Measurements from ENCODE around the gene NUP153.
A peak's percentile ranks its signal among the peaks of the same experiment; 100 is the strongest.
"Not testable (repeated sequence)": the region's sequence is repeated elsewhere in the genome, so short reads cannot be mapped to it uniquely, and the experiment has no call there.

The NUP153 gene

DNA sequence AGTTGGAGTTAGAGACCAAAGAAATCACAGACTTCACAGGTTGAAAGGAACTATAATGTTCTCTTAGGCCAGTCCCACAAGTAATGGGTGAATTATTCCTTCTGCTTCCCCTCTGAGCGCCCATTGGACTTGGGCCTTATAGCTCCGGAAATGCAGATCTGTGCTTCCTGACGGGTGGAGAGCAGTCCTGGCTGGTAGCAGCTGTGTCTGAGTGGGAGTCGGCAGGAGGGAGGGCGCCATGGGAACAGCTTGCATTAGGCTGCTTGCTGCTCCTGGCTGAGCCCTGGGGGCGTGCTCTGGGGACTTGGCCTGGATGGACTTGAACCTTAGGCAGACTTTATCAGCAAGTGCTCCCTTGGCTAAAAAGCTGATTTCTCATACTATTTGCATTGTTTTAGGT lies 18.4 kb upstream of the NUP153 start:
- H3K4me1 Mint-ChIP-seq (ENCODE audit: low read depth in 2 of 2), result no peaks in the 10 kb centered on the region
- ATAC-seq (replicated peaks) (no peak), DNase-seq (no peak)
- H3K27ac Mint-ChIP-seq, result no peak overlapping the region
- no peak overlapping the region for H3K4me3 Mint-ChIP-seq
- peaks cover 5 to 21% of the 10 kb centered on the region in 2 donors for H3K27me3 Mint-ChIP-seq
- H3K36me3 Mint-ChIP-seq (ENCODE audit: insufficient read depth), result no peaks in the 10 kb centered on the region
- H3K9me3 Mint-ChIP-seq, result no peaks in the 10 kb centered on the region

DNA sequence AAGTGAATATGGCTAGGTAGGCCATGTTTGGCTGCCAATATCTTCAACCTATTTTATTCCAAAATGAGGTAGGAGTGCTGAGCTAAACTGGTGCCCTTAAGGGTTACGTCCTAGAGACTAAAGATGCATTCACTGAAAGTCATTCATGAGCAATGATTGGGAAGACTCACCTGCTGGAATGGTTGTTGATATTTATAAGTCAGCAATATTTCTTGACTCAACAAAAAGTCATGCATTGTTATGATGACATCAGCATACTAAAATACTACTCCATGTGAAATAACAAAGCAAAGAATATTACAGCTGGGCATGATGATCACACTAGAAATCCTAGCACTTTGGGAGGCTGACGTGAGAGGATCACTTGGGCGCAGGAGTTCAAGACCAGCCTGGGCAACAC lies 17.6 kb upstream of the NUP153 start:
- ATAC-seq (replicated peaks) (no peak), DNase-seq (no peak)
- Mint-ChIP-seq H3K27ac (no peak overlapping the region), H3K36me3 (ENCODE audit: insufficient read depth) (no peaks in the 10 kb centered on the region), H3K4me3 (no peak overlapping the region), H3K27me3 (peaks cover 5 to 21% of the 10 kb centered on the region in 2 donors), H3K4me1 (ENCODE audit: low read depth in 2 of 2) (no peaks in the 10 kb centered on the region), H3K9me3 (no peaks in the 10 kb centered on the region)

DNA sequence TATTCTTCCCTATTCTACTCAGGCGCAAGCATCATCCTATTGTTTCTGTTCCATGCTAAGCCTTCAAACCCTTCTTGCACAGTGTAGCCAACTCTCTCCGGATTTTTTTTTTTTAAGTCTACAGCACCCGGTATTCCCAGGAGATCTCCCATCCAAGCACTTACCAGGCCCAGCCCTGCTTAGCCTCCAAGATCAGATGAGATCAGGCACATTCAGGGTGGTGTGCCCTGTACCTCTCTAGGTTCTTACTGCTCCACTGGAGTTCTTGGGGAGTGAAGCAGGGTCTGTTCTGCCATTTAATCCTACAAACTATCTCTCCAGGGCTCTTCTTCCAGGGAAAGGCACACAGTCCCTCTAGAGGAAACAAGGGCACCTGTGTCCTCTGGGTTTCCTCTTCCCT lies 14.9 kb upstream of the NUP153 start:
- DNase-seq, result no peak
- ATAC-seq (replicated peaks), result no peak
- no peaks in the 10 kb centered on the region for H3K4me1 Mint-ChIP-seq (ENCODE audit: low read depth in 2 of 2)
- no peaks in the 10 kb centered on the region for H3K9me3 Mint-ChIP-seq
- peaks cover 5 to 21% of the 10 kb centered on the region in 2 donors for H3K27me3 Mint-ChIP-seq
- H3K36me3 Mint-ChIP-seq (ENCODE audit: insufficient read depth), result no peaks in the 10 kb centered on the region
- no peak overlapping the region for H3K4me3 Mint-ChIP-seq
- no peak overlapping the region for H3K27ac Mint-ChIP-seq

DNA sequence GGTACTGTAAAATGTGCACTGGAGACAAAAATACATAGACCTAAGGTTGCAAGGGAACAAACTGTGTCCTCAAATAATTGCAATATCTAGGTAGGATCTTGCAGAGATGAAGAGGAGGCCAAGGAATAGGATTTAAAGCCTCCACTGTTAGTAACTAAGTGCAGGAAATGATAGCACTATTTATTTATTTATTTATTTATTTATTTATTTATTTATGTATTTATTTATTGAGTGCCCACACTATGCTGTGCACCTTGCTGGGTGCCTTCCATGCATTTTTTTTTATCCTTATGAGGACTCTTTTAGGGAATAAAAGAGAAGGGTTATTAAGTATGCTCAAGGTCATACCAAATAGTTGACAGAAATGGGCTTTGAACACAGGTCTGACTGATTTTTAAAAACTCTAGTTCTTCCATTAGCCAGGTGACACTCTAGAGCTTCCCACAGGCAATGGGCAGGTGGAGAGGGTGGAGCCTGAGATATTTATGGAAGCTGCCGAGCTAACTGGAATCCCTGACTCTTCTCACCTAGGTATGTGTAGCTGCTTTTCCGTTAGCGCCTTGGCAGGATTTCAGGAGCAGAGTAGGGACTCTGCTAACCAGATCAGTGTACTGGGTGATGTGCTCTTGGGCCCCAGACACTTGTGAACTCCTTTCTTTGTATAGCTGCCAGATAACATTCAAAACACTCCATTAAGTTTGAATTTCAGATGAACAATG lies 12.8 kb upstream of the NUP153 start:
- ATAC-seq (replicated peaks) (no peak), DNase-seq (no peak)
- no peak overlapping the region for H3K27ac Mint-ChIP-seq
- no peak overlapping the region for H3K4me3 Mint-ChIP-seq
- no peaks in the 10 kb centered on the region for H3K9me3 Mint-ChIP-seq
- H3K4me1 Mint-ChIP-seq (ENCODE audit: low read depth in 2 of 2), result peaks cover 8% of the 10 kb centered on the region in 2 donors
- no peaks in the 10 kb centered on the region for H3K36me3 Mint-ChIP-seq (ENCODE audit: insufficient read depth)
- peaks cover 5 to 21% of the 10 kb centered on the region in 2 donors for H3K27me3 Mint-ChIP-seq

DNA sequence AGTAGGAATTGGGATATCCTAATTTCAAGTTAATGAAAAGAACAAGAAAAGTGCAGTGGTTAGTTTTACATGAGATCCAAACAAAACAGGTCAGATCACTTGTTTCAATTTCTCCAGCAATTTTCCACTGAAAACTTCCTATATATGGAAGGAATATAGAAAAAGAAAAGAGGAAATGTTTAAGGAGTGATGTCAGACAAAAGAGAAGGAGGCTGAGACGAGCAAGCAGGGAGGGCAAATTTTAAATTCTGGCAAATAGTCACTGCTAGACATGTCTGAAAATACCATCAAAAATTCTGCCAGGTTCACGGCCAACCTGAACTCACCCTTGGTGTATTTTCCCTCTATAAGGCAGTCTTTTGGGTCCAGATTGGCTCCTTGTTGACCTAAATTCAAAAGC lies 9.5 kb upstream of the NUP153 start:
- no peak overlapping the region for H3K27ac Mint-ChIP-seq
- ATAC-seq (replicated peaks) (no peak), DNase-seq (no peak)
- H3K4me3 Mint-ChIP-seq, result no peak overlapping the region
- no peaks in the 10 kb centered on the region for H3K9me3 Mint-ChIP-seq
- peaks cover 0 to under 1% of the 10 kb centered on the region in 2 donors for H3K27me3 Mint-ChIP-seq
- H3K36me3 Mint-ChIP-seq (ENCODE audit: insufficient read depth), result no peaks in the 10 kb centered on the region
- H3K4me1 Mint-ChIP-seq (ENCODE audit: low read depth in 2 of 2), result peaks cover 8% of the 10 kb centered on the region in 2 donors

DNA sequence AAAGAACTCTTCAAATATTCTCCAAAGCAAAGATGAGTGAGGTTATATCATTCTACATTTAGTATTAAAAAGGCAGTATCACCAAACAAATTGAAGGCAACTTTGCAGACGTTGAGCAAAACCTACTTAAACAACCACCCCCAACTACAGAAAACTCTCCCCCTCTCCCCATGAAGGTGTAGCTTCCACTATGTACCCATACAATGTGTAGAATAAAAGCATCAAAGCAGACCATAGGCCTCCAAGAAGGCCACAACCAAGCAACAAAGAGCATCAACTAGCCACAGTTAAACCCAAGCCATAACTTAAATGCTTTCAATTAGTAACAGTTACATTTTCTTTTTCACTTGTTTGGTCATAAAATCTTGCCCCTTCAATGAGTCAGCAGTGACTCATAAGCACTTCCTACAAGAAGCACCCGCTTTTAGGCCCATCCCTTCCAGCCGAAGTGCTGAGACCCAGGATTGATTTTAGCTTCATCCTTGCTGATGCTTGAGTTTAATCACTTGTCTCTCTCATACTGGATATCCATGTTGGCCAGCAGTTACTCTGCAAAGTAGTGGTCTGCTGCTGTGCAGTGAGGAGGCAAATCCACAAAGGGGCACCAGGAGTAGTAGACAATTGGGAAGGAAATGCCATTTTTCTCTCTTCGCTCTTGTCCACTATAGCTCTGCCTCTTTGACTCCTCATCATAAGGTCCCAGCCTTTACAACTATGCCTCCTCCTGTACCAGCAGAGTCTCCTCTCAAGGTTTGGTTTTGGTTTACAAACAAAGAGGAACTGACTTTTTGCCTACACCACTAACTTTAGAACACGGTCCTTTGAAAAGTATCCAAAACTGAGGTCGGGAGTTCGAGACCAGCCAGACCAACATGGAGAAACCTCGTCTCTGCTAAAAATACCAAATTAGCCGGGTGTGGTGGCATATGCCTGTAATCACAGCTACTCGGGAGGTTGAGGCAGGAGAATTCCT lies 8.4 kb upstream of the NUP153 start:
- H3K4me3 Mint-ChIP-seq, result peak overlapping the region in 1 of 2 donors; percentile 29
- DNase-seq, result no peak
- no peaks in the 10 kb centered on the region for H3K9me3 Mint-ChIP-seq
- H3K4me1 Mint-ChIP-seq (ENCODE audit: low read depth in 2 of 2), result peaks cover 8% of the 10 kb centered on the region in 2 donors
- no peaks in the 10 kb centered on the region for H3K36me3 Mint-ChIP-seq (ENCODE audit: insufficient read depth)
- peak; percentile 68 for ATAC-seq (replicated peaks)
- H3K27me3 Mint-ChIP-seq, result no peaks in the 10 kb centered on the region
- H3K27ac Mint-ChIP-seq, result peak overlapping the region; percentile 0 to 45

DNA sequence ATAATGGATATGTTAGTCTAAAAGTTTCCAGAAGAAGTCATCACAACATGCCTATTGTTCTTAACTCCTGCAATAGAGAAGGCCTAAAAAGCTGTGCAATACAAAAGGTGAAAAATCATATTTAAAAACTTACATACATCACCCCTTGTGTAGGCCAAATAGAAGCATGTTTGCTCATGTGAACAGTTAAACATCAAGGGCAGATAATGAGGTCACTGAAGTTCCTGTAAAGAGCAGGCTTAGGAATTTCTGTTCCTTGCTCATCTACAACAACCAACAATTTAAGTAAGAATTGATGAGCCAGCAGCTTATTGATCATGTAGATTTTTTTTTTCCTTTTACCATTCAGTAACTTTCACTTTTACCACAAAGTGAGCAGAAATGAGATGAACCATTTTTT lies 7.5 kb upstream of the NUP153 start:
- DNase-seq, result no peak
- H3K4me1 Mint-ChIP-seq (ENCODE audit: low read depth in 2 of 2), result peaks cover 8% of the 10 kb centered on the region in 2 donors
- no peak overlapping the region for H3K27ac Mint-ChIP-seq
- no peaks in the 10 kb centered on the region for H3K9me3 Mint-ChIP-seq
- no peaks in the 10 kb centered on the region for H3K36me3 Mint-ChIP-seq (ENCODE audit: insufficient read depth)
- H3K4me3 Mint-ChIP-seq, result no peak overlapping the region
- H3K27me3 Mint-ChIP-seq, result no peaks in the 10 kb centered on the region
- ATAC-seq (replicated peaks), result no peak

DNA sequence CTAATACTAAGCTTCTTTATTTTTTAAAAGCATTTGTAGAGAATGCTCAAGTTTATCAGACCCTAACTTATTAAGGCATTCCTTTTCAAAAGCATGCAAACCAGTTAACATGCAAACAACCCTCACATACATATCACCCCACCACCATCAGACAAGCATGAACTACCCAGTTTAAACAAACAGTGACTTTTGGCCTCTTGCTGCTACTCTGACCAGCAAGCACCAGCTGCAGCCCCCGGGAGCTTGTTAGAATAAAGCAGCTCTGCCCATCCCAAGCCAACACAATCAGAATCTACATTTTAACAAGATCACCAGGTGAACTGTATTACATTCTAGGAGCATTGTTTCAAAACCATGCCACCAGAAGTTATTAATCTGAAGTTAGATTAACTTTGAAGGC lies 5.9 kb upstream of the NUP153 start:
- Mint-ChIP-seq H3K4me3 (no peak overlapping the region), H3K27ac (no peak overlapping the region)

DNA sequence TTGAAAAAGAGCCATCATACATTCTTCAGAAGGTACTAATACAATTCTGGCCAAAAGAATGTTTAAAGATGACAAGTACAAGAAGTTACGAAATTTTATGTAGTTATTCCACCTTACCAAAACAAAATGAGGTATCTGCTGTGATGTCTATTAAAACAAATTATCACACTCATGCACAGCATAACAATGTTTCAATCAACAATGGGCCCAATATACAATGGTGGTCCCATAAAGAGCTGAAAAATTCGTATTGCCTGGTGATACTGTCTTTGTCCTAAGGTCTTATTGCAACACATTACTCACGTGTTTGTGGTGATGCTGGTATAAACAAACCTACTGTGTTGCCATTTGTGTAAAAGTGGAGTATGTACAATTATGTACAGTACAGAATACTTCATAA lies 3.6 kb upstream of the NUP153 start:
- Mint-ChIP-seq H3K27ac (no peak overlapping the region), H3K4me1 (ENCODE audit: low read depth in 2 of 2) (peaks cover 18 to 19% of the 10 kb centered on the region in 2 donors), H3K36me3 (ENCODE audit: insufficient read depth) (peaks cover 24% of the 10 kb centered on the region), H3K9me3 (no peaks in the 10 kb centered on the region), H3K27me3 (no peaks in the 10 kb centered on the region), H3K4me3 (no peak overlapping the region)
- no peak for ATAC-seq (replicated peaks)
- DNase-seq, result no peak

More for the DNA sequence above, 5.9 kb upstream of the NUP153 start:
- peaks cover 4% of the 10 kb centered on the region for H3K36me3 Mint-ChIP-seq (ENCODE audit: insufficient read depth)
- H3K9me3 Mint-ChIP-seq, result no peaks in the 10 kb centered on the region
- ATAC-seq (replicated peaks) (no peak), DNase-seq (no peak)
- H3K27me3 Mint-ChIP-seq, result no peaks in the 10 kb centered on the region
- peaks cover 8% of the 10 kb centered on the region in 2 donors for H3K4me1 Mint-ChIP-seq (ENCODE audit: low read depth in 2 of 2)

DNA sequence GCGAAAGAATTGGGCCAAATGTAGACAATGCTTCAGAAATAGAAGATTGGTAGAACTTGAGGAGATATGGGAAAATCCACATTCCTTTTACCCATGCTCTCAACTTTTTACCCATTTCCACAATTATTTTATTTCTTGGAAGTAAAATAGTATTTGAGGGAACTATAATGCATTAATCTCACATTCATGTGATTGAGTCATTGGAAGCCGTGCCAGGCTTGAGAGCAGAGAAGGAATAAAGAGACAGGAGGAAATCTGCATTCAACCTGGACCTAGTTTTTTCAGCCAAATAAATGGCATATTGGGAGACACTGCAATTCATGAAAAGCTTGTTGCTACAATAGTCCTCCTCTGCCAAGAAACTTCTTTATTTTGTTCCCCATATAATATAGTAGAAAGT lies 2.8 kb upstream of the NUP153 start:
- Mint-ChIP-seq H3K27me3 (no peaks in the 10 kb centered on the region), H3K4me3 (no peak overlapping the region), H3K36me3 (ENCODE audit: insufficient read depth) (peaks cover 30% of the 10 kb centered on the region), H3K4me1 (ENCODE audit: low read depth in 2 of 2) (peaks cover 12% of the 10 kb centered on the region in 2 donors), H3K27ac (no peak overlapping the region), H3K9me3 (no peaks in the 10 kb centered on the region)
- no peak for ATAC-seq (replicated peaks)
- DNase-seq, result no peak

DNA sequence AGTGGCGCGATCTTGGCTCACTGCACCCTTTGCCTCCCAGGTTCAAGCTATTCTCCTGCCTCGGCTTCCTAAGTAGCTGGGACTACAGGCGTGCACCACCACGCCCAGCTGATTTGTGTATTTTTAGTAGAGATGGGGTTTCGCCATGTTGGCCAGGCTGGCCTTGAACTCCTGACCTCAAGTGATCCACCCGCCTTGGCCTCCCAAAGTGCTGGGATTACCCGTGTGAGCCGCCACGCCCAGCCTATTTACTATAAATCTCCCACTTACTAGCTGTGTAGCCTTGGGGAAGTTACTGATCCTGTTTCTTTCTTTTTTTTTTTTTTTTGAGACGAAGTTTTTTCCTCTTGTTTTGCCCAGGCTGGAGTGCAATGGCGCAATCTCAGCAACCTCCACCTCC lies 1.3 kb upstream of the NUP153 start:
- peak overlapping the region in 1 of 2 donors; percentile 19 for H3K4me3 Mint-ChIP-seq
- DNase-seq; H3K27ac Mint-ChIP-seq; ATAC-seq (replicated peaks); H3K27me3 Mint-ChIP-seq; H3K9me3 Mint-ChIP-seq: not testable (repeated sequence)
- peaks cover 37% of the 10 kb centered on the region for H3K36me3 Mint-ChIP-seq (ENCODE audit: insufficient read depth)
- peaks cover 17 to 22% of the 10 kb centered on the region in 2 donors for H3K4me1 Mint-ChIP-seq (ENCODE audit: low read depth in 2 of 2)

DNA sequence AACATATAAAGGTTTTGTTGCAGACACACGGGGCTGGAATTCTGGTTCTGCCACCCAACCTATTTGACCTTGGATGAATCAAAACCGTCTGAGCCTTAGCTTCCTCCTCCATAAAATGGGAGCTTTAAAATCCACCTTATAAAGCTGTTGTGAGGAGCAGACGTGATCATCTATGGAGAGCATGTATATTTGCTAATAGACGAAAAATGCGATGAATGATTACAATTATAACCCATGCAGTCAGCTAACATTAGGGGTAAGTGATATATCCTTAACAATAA lies 586 bp upstream of the NUP153 start:
- Mint-ChIP-seq H3K4me1 (ENCODE audit: low read depth in 2 of 2) (peaks cover 21 to 29% of the 10 kb centered on the region in 2 donors), H3K27me3 (no peaks in the 10 kb centered on the region), H3K36me3 (ENCODE audit: insufficient read depth) (peaks cover 43% of the 10 kb centered on the region), H3K4me3 (peak overlapping the region; percentile 85 to 87), H3K9me3 (no peaks in the 10 kb centered on the region), H3K27ac (peak overlapping the region; percentile 93 to 94)
- DNase-seq (no peak), ATAC-seq (replicated peaks) (no peak)

DNA sequence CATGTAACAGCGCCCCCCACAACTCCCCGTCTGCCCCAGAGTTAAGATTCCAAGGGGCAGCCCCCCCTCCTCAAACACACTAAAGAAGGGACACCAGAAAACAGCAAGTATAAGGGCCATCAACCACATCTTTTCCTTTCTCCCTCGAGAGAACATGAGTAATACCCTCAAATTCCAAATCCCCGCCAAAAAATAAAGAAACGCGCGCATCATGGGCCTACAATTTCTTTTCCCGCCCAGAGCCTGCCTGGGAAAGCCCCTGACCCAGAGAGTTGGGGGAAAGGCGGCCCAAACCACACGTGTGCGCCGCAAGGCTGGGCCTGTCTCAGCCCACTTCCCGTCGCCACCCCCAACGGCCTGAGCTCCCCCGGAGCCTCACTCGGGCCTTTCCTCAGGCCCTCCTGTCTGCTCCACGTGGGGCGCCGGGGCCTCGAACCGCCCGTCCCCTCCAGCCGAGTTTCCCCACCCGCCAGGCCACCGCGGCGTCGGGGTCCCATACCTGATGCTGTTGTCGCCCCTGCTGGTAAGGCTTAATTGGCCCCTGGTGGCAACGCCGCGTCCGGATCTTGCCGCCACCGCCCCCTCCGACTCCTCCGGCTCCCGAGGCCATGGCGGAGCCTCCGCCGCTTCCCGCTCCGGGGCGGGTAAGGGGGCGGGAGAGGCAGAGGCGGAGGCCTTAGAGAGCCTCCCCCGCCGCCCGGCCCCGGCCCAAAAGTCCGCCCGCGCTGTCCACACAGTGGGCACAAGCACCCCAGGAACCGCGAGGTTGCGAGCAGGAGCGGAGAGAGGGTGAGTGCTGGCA lies 746 bp downstream of the NUP153 start:
- DNase-seq (peak; percentile 81 to 85 (median 84)), ATAC-seq (replicated peaks) (peak; percentile 75)
- Mint-ChIP-seq H3K4me3 (peak overlapping the region; percentile 85 to 87), H3K36me3 (ENCODE audit: insufficient read depth) (peaks cover 52% of the 10 kb centered on the region), H3K27ac (peak overlapping the region; percentile 93 to 94), H3K27me3 (no peaks in the 10 kb centered on the region), H3K4me1 (ENCODE audit: low read depth in 2 of 2) (peaks cover 29 to 37% of the 10 kb centered on the region in 2 donors), H3K9me3 (no peaks in the 10 kb centered on the region)
